ENCODE results near the gene GGA3. TPM values are rescaled to one million over a fixed set of nuclear protein-coding genes. Genes with fewer than 3 reads are reported as not detected.
"Not testable (repeated sequence)": the region's sequence is repeated elsewhere in the genome, so short reads cannot be mapped to it uniquely, and the experiment has no call there.

GGA3 gene
- total RNA-seq, result 10 to 100 TPM; 84.6 to 90.2 TPM

GRCh38 chr17:75261336-75262111, at the start of gene GGA3, which contains the start of gene MRPS7:
GGA3 (minus strand) TSS chr17:75261606; CDS start chr17:75261587, 19 bp downstream.
MRPS7 (plus strand) TSS chr17:75261879; CDS start chr17:75261901, 22 bp downstream.
- ATAC-seq, result peak; percentile 96
- H3K27ac Mint-ChIP-seq, result peak within 1 kb of the TSS; percentile 99
- peak within 1 kb of the TSS; percentile 94 for H3K4me3 Mint-ChIP-seq
- peaks cover 44% of the 10 kb centered on the region for H3K4me1 Mint-ChIP-seq
- H3K9me3 Mint-ChIP-seq (ENCODE audit: low read depth), result no peaks in the 10 kb centered on the region
- peaks cover 14% of the 10 kb centered on the region for H3K36me3 Mint-ChIP-seq
- no peaks in the 10 kb centered on the region for H3K27me3 Mint-ChIP-seq
- peak; percentile 97 for DNase-seq
- CTCF ChIA-PET, result interaction anchor here (0.9 to 6.2 kb wide), 20 partner anchors 9 to 174 kb away, joined by 3 to 95 read pairs (median 6); partner anchors contain the start of genes GRB2, MIF4GD, SLC16A5 and SLC25A19

GRCh38 chr17:75308732-75309629, 47.6 kb upstream of the GGA3 start:
- Mint-ChIP-seq H3K27me3 (no peaks in the 10 kb centered on the region), H3K9me3 (ENCODE audit: low read depth) (no peaks in the 10 kb centered on the region), H3K27ac (no peak overlapping the region), H3K4me3 (no peak overlapping the region), H3K4me1 (peaks cover 9% of the 10 kb centered on the region), H3K36me3 (peaks cover 2% of the 10 kb centered on the region)
- CTCF ChIA-PET, result interaction anchor here (1.0 to 2.3 kb wide), 2 partner anchors 14 to 103 kb away, joined by 3 to 6 read pairs; no protein-coding TSS in a partner anchor
- DNase-seq, result no peak
- ATAC-seq, result no peak

GRCh38 chr17:75307957-75308731, 46.7 kb upstream of the GGA3 start:
- Mint-ChIP-seq H3K4me3 (no peak overlapping the region), H3K27ac (no peak overlapping the region), H3K9me3 (ENCODE audit: low read depth) (no peaks in the 10 kb centered on the region), H3K4me1 (peaks cover 3% of the 10 kb centered on the region), H3K36me3 (no peaks in the 10 kb centered on the region), H3K27me3 (no peaks in the 10 kb centered on the region)
- ATAC-seq, result no peak
- CTCF ChIA-PET, result interaction anchor here (1.1 to 2.3 kb wide), 3 partner anchors 36 to 104 kb away, joined by 3 to 6 read pairs (median 3); partner anchors contain the start of gene MIF4GD
- no peak for DNase-seq

GRCh38 chr17:75301502-75302206, 40.2 kb upstream of the GGA3 start:
- no peak for ATAC-seq
- CTCF ChIA-PET, result interaction anchor here (0.8 kb wide), 1 partner anchor 11 kb away, joined by 3 read pairs; no protein-coding TSS in a partner anchor
- Mint-ChIP-seq H3K36me3 (no peaks in the 10 kb centered on the region), H3K9me3 (ENCODE audit: low read depth) (no peaks in the 10 kb centered on the region), H3K4me1 (peaks cover 9% of the 10 kb centered on the region), H3K27ac (no peak overlapping the region), H3K4me3 (no peak overlapping the region), H3K27me3 (no peaks in the 10 kb centered on the region)
- no peak for DNase-seq

GRCh38 chr17:75301049-75301448, 39.6 kb upstream of the GGA3 start:
- Mint-ChIP-seq H3K27me3 (no peaks in the 10 kb centered on the region), H3K27ac (peak overlapping the region; percentile 3), H3K4me1 (peaks cover 12% of the 10 kb centered on the region), H3K36me3 (no peaks in the 10 kb centered on the region), H3K4me3 (no peak overlapping the region), H3K9me3 (ENCODE audit: low read depth) (no peaks in the 10 kb centered on the region)
- ATAC-seq (no peak), DNase-seq (no peak)
- CTCF ChIA-PET, result no interaction called here

- no peak overlapping the region for H3K4me3 Mint-ChIP-seq
- no peak overlapping the region for H3K27ac Mint-ChIP-seq
- H3K27me3 Mint-ChIP-seq, result no peaks in the 10 kb centered on the region
- ATAC-seq, result no peak
- H3K9me3 Mint-ChIP-seq (ENCODE audit: low read depth), result no peaks in the 10 kb centered on the region
- CTCF ChIA-PET, result no interaction called here
- H3K4me1 Mint-ChIP-seq, result peaks cover 20% of the 10 kb centered on the region
- H3K36me3 Mint-ChIP-seq, result peaks cover under 1% of the 10 kb centered on the region
- DNase-seq, result no peak
Observed at GRCh38 chr17:75300280-75300679, 38.9 kb upstream of the GGA3 start.

- CTCF ChIA-PET, result interaction anchor here (0.7 to 1.6 kb wide), 8 partner anchors 25 to 221 kb away, joined by 3 to 10 read pairs (median 4); partner anchors contain the start of genes MIF4GD and TSEN54
- Mint-ChIP-seq H3K9me3 (ENCODE audit: low read depth) (no peaks in the 10 kb centered on the region), H3K27me3 (no peaks in the 10 kb centered on the region), H3K4me1 (peaks cover 30% of the 10 kb centered on the region), H3K36me3 (peaks cover 3% of the 10 kb centered on the region), H3K27ac (peak overlapping the region; percentile 81), H3K4me3 (peak overlapping the region; percentile 41)
- peak; percentile 47 for DNase-seq
- peak; percentile 45 for ATAC-seq
Observed at GRCh38 chr17:75295201-75296158, 34.1 kb upstream of the GGA3 start.

- DNase-seq; H3K27ac Mint-ChIP-seq; H3K4me3 Mint-ChIP-seq; H3K27me3 Mint-ChIP-seq; H3K9me3 Mint-ChIP-seq (ENCODE audit: low read depth); H3K36me3 Mint-ChIP-seq; ATAC-seq: not testable (repeated sequence)
- CTCF ChIA-PET, result interaction anchor here (0.8 to 1.8 kb wide), 5 partner anchors 22 to 119 kb away, joined by 3 to 7 read pairs (median 4); partner anchors contain the start of genes GRB2 and MIF4GD
- H3K4me1 Mint-ChIP-seq, result peaks cover 34% of the 10 kb centered on the region
Observed at GRCh38 chr17:75292810-75293448, 31.5 kb upstream of the GGA3 start.

GRCh38 chr17:75289832-75290337, 28.5 kb upstream of the GGA3 start:
- H3K36me3 Mint-ChIP-seq, result peaks cover 11% of the 10 kb centered on the region
- H3K9me3 Mint-ChIP-seq (ENCODE audit: low read depth), result no peaks in the 10 kb centered on the region
- peak overlapping the region; percentile 97 for H3K4me3 Mint-ChIP-seq
- H3K4me1 Mint-ChIP-seq, result peaks cover 24% of the 10 kb centered on the region
- no peaks in the 10 kb centered on the region for H3K27me3 Mint-ChIP-seq
- DNase-seq (peak; percentile 87), ATAC-seq (peak; percentile 21)
- H3K27ac Mint-ChIP-seq, result peak overlapping the region; percentile 100
- CTCF ChIA-PET, result interaction anchor here (0.6 to 4.2 kb wide), 23 partner anchors 8 to 464 kb away, joined by 3 to 86 read pairs (median 5); partner anchors contain the start of genes GRB2, MIF4GD, MRPS7 and NUP85

GRCh38 chr17:75289115-75289831, 27.9 kb upstream of the GGA3 start, which contains the start of gene SLC25A19:
SLC25A19 (minus strand) TSS chr17:75289433; CDS start chr17:75286764, 2,669 bp downstream.
- H3K27me3 Mint-ChIP-seq, result no peaks in the 10 kb centered on the region
- H3K36me3 Mint-ChIP-seq, result peaks cover 13% of the 10 kb centered on the region
- no peaks in the 10 kb centered on the region for H3K9me3 Mint-ChIP-seq (ENCODE audit: low read depth)
- peaks cover 24% of the 10 kb centered on the region for H3K4me1 Mint-ChIP-seq
- H3K27ac Mint-ChIP-seq, result peak within 1 kb of the TSS; percentile 100
- CTCF ChIA-PET, result interaction anchor here (0.6 to 4.2 kb wide), 25 partner anchors 8 to 464 kb away, joined by 3 to 86 read pairs (median 5); partner anchors contain the start of genes GRB2, MIF4GD, MRPS7 and NUP85
- peak within 1 kb of the TSS; percentile 97 for H3K4me3 Mint-ChIP-seq
- peak; percentile 92 for ATAC-seq
- DNase-seq, result peak; percentile 100
